Stomach smooth muscle (tissue), 2 donors: ENCODE measurements around the gene KLHL41.
"Not testable (repeated sequence)": the region's sequence is repeated elsewhere in the genome, so short reads cannot be mapped to it uniquely, and the experiment has no call there.

Experiments
- H3K27ac ChIP-seq: one replicate; pipeline ENCODE4 v1.7.0; 2013; ENCODE audit warnings: mild to moderate bottlenecking, low read length, inconsistent platforms
- H3K27me3 ChIP-seq, 2 donors: one replicate each; pipeline ENCODE4 v1.7.0; 2013; ENCODE audit warnings: low read length in 2 of 2; ENCODE audit not compliant: insufficient read depth in 2 of 2, control insufficient read depth in 1 of 2
- H3K36me3 ChIP-seq, 2 donors: one replicate each; pipeline ENCODE4 v1.7.0; 2013; ENCODE audit warnings: low read length in 2 of 2; ENCODE audit not compliant: control insufficient read depth in 2 of 2, insufficient read depth in 2 of 2
- H3K4me1 ChIP-seq: one replicate; pipeline ENCODE4 v1.7.0; 2013; ENCODE audit warnings: low read length; ENCODE audit not compliant: control insufficient read depth, insufficient read depth
- H3K4me3 ChIP-seq, 2 donors: one replicate each; pipeline ENCODE4 v1.7.0; 2013; ENCODE audit warnings: low read length in 2 of 2
- H3K9ac ChIP-seq, 2 donors: one replicate each; pipeline ENCODE4 v1.7.0; 2013; ENCODE audit warnings: low read length in 2 of 2, mild to moderate bottlenecking in 1 of 2
- H3K9me3 ChIP-seq, 2 donors: one replicate each; pipeline ENCODE4 v1.7.0; 2013; ENCODE audit warnings: low read length in 2 of 2; ENCODE audit not compliant: control insufficient read depth in 2 of 2
- donor health status: healthy.
- donor health status: Pancreatic carcinoma.

KLHL41 gene

GRCh38 chr2:169525434-169525833, 15.9 kb downstream of the KLHL41 start:
- Histone ChIP-seq H3K9ac (no peak overlapping the region), H3K27me3 (no peaks in the 10 kb centered on the region), H3K4me1 (no peaks in the 10 kb centered on the region), H3K36me3 (peaks cover 7 to 12% of the 10 kb centered on the region in 2 donors), H3K9me3 (no peaks in the 10 kb centered on the region), H3K27ac (no peak overlapping the region), H3K4me3 (no peak overlapping the region)

- H3K9ac ChIP-seq, result no peak overlapping the region
- H3K4me3 ChIP-seq, result no peak overlapping the region
- H3K9me3 ChIP-seq, result no peaks in the 10 kb centered on the region
- no peak overlapping the region for H3K27ac ChIP-seq
- H3K36me3 ChIP-seq, result peaks cover 7 to 12% of the 10 kb centered on the region in 2 donors
- no peaks in the 10 kb centered on the region for H3K4me1 ChIP-seq
- no peaks in the 10 kb centered on the region for H3K27me3 ChIP-seq
These were observed 16.9 kb downstream of the KLHL41 start for GRCh38 chr2:169526451-169526850.

- H3K27me3 ChIP-seq, result no peaks in the 10 kb centered on the region
- H3K9me3 ChIP-seq, result no peaks in the 10 kb centered on the region
- H3K36me3 ChIP-seq, result peaks cover 7 to 9% of the 10 kb centered on the region in 2 donors
- no peak overlapping the region for H3K9ac ChIP-seq
- no peak overlapping the region for H3K27ac ChIP-seq
- no peaks in the 10 kb centered on the region for H3K4me1 ChIP-seq
- no peak overlapping the region for H3K4me3 ChIP-seq
These were observed 18.8 kb downstream of the KLHL41 start for GRCh38 chr2:169528271-169528701.

- not testable (repeated sequence) for H3K9ac ChIP-seq, H3K27me3 ChIP-seq, H3K4me3 ChIP-seq, H3K4me1 ChIP-seq, H3K36me3 ChIP-seq, H3K9me3 ChIP-seq, H3K27ac ChIP-seq
These were observed 30.0 kb downstream of the KLHL41 start for GRCh38 chr2:169539460-169539859.

- peaks cover 0 to 4% of the 10 kb centered on the region in 2 donors for H3K36me3 ChIP-seq
- no peak overlapping the region for H3K9ac ChIP-seq
- H3K27ac ChIP-seq, result no peak overlapping the region
- no peaks in the 10 kb centered on the region for H3K27me3 ChIP-seq
- no peaks in the 10 kb centered on the region for H3K4me1 ChIP-seq
- H3K4me3 ChIP-seq, result no peak overlapping the region
- H3K9me3 ChIP-seq, result no peaks in the 10 kb centered on the region
These were observed 30.6 kb downstream of the KLHL41 start for GRCh38 chr2:169540146-169540545.

GRCh38 chr2:169542433-169542832, 32.9 kb downstream of the KLHL41 start:
- H3K27me3 ChIP-seq, result no peaks in the 10 kb centered on the region
- peaks cover 0 to 4% of the 10 kb centered on the region in 2 donors for H3K36me3 ChIP-seq
- no peak overlapping the region for H3K9ac ChIP-seq
- no peaks in the 10 kb centered on the region for H3K9me3 ChIP-seq
- no peaks in the 10 kb centered on the region for H3K4me1 ChIP-seq
- no peak overlapping the region for H3K4me3 ChIP-seq
- no peak overlapping the region for H3K27ac ChIP-seq

GRCh38 chr2:169546756-169547155, 37.3 kb downstream of the KLHL41 start:
- no peak overlapping the region for H3K27ac ChIP-seq
- H3K4me3 ChIP-seq, result no peak overlapping the region
- H3K9ac ChIP-seq, result no peak overlapping the region
- H3K4me1 ChIP-seq, result no peaks in the 10 kb centered on the region
- peaks cover 0 to 4% of the 10 kb centered on the region in 2 donors for H3K36me3 ChIP-seq
- no peaks in the 10 kb centered on the region for H3K27me3 ChIP-seq
- H3K9me3 ChIP-seq, result no peaks in the 10 kb centered on the region

GRCh38 chr2:169561364-169561763, 51.9 kb downstream of the KLHL41 start:
- no peaks in the 10 kb centered on the region for H3K4me1 ChIP-seq
- peaks cover 0 to 6% of the 10 kb centered on the region in 2 donors for H3K36me3 ChIP-seq
- no peak overlapping the region for H3K27ac ChIP-seq
- H3K9me3 ChIP-seq, result no peaks in the 10 kb centered on the region
- H3K27me3 ChIP-seq, result no peaks in the 10 kb centered on the region
- no peak overlapping the region for H3K4me3 ChIP-seq
- H3K9ac ChIP-seq, result no peak overlapping the region

GRCh38 chr2:169562084-169562483, 52.6 kb downstream of the KLHL41 start:
- H3K9me3 ChIP-seq, H3K27me3 ChIP-seq, H3K4me3 ChIP-seq, H3K36me3 ChIP-seq, H3K27ac ChIP-seq, H3K4me1 ChIP-seq, H3K9ac ChIP-seq: not testable (repeated sequence)

GRCh38 chr2:169562519-169562918, 53.0 kb downstream of the KLHL41 start:
- Histone ChIP-seq H3K27ac (no peak overlapping the region), H3K36me3 (peaks cover 0 to 6% of the 10 kb centered on the region in 2 donors)

GRCh38 chr2:169565686-169566085, 56.2 kb downstream of the KLHL41 start:
- no peak overlapping the region for H3K4me3 ChIP-seq
- H3K9me3 ChIP-seq, result no peaks in the 10 kb centered on the region
- no peak overlapping the region for H3K27ac ChIP-seq
- no peak overlapping the region for H3K9ac ChIP-seq
- no peaks in the 10 kb centered on the region for H3K4me1 ChIP-seq
- no peaks in the 10 kb centered on the region for H3K36me3 ChIP-seq
- H3K27me3 ChIP-seq, result no peaks in the 10 kb centered on the region

More at GRCh38 chr2:169562519-169562918, 53.0 kb downstream of the KLHL41 start:
- no peaks in the 10 kb centered on the region for H3K9me3 ChIP-seq
- no peak overlapping the region for H3K4me3 ChIP-seq
- no peaks in the 10 kb centered on the region for H3K27me3 ChIP-seq
- no peak overlapping the region for H3K9ac ChIP-seq
- no peaks in the 10 kb centered on the region for H3K4me1 ChIP-seq
